DLD1 (cell line): ENCODE data around the gene LIN9.

ENCODE experiments used
- in situ Hi-C: cut with HindIII; loops from 2 replicates; pipeline ENCODE4 v1.10.0; 2017; ENCODE audit warnings: low sequenced_read_pairs

The LIN9 gene

DNA sequence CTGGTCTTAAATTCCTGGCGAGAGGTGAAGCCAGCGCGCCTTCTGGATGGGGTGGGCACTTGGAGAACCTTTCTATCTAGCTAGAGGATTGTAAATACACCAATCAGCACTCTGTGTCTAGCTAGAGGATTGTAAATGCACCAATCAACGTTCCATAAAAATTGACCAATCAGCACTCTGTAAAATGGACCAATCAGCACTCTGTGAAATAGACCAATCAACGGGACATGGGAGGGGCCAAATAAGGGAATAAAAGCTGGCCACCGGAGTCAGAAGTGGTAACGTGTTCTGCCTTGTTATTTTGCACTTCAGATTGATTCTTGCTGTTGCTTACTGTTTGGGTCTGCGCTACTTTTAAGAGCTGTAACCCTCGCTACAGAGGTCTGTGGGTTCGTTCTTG is 12.0 kb upstream of the LIN9 start:
- in situ Hi-C loops, result no loop called here

DNA sequence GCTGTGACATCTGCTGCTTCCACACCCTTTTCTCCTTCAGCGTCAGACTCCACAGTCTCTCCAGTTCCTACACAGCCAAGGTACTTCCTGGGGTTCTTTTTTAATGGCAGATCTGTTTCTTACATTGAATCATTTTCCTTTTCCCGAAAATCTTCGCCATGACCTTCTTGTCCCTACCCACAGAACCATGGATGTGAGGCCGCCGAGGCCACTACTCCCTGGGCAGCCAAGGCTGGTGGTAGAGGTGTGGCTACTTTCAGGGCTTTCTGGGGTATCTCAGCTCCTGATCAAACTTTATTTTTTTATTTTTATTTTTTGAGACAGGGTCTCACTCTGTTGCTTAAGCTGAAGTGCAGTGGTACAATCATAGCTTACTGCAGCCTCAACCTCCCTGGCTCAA is 9.5 kb upstream of the LIN9 start:
- in situ Hi-C loops, result loop anchor here (10.0 kb wide), 2 partner anchors 46 to 86 kb away; partner anchors contain the start of gene PARP1

DNA sequence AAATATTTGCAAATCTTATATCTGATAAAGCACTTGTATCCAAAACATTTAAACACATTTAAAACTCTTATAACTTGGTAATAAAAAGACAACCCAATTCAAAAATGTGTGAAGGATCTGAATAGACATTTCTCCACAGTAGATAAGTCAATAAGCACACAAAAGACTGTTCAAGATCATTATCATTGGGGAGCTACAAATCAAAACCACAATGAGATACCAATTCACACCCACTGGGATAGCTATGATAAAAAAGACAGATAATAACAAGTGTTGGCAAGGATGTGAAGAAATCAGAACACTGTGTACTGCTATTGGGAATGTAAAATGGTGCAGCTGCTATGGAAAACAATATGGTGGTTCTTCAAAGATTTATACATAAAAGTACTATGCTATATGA is 5.1 kb upstream of the LIN9 start:
- in situ Hi-C loops, result loop anchor here (10.0 kb wide), 2 partner anchors 51 to 91 kb away; partner anchors contain the start of gene PARP1

DNA sequence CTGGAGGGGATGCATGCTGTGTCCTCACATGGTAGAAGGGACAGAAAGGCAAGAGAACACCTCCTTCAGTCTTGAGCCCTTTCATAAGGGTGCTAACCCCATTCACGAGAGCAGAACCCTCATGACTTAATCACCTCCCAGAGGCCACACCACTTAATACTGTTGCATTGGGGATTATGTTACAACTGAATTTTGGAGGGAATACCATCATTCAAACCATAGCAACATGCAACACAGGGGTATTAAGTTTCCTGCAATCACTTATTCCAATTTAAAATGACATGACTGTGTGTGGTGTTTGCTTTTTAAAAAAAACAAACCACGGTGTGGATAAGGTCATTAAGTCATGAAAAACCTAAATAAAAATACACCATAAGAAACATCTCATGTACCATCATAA is 3.1 kb upstream of the LIN9 start:
- in situ Hi-C loops, result loop anchor here (10.0 kb wide), 2 partner anchors 53 to 93 kb away; partner anchors contain the start of gene PARP1

DNA sequence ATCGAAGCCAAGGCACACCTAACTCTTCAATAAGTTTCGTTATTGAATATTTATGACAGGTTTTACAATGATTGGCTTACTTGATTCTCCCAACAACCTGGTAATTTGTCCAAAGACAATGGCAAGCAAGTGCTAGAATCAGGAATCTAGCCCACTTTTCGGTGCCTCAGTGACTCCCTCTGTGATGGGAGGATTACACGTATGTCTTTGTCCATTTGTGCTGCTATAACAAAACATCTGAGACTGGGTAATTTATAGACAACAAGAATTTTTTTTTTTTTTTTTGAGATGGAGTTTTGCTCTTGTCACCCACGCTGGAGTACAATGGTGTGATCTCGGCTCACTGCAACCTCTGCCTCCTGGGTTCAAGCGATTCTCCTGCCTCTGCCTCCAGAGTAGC is 2.4 kb upstream of the LIN9 start:
- in situ Hi-C loops, result loop anchor here (10.0 kb wide), 2 partner anchors 53 to 93 kb away; partner anchors contain the start of gene PARP1

DNA sequence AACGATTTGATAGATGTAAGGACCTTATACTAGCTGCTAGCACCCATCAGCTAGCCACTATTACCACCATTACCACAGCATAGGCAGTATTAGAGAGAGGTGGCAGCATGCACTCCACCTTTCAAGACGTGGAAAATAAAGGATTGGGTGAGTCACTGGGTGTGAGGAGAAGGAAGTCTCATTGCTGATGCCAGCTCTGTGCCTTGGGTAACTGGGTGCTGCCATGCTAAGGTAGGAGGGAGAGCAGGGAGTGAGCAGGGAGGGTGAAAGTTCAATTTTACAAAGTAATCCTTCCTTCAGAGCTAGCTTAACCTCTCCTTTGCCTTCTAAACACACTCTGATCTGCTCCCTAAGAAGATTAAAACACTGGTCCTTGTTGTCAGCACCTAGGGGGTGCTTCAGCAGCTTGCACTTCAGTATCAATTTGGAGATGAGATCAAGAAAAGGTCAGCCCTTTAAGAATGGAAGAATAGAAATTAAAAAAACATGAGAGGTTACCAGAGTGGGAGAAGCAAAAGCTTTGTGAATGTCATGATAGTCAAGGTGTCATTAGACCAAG is 1.8 kb upstream of the LIN9 start:
- in situ Hi-C loops, result loop anchor here (10.0 kb wide), 2 partner anchors 54 to 94 kb away; partner anchors contain the start of gene PARP1

DNA sequence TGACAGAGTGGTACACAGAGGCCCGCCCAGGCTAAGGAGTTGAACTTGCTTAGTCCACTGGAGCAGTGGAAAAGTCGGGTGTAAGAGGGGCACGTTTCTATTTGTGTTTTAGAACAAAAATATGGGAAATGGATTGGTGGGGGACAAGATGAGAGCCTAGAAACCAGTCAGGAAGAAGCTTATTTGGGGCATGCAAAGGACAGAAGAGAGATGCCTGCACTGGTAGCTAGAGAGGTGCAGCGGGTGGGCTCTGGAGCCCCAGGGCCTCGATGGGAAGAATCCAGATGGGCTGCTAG is 1.2 kb upstream of the LIN9 start:
- in situ Hi-C loops, result loop anchor here (10.0 kb wide), 2 partner anchors 55 to 95 kb away; partner anchors contain the start of gene PARP1

DNA sequence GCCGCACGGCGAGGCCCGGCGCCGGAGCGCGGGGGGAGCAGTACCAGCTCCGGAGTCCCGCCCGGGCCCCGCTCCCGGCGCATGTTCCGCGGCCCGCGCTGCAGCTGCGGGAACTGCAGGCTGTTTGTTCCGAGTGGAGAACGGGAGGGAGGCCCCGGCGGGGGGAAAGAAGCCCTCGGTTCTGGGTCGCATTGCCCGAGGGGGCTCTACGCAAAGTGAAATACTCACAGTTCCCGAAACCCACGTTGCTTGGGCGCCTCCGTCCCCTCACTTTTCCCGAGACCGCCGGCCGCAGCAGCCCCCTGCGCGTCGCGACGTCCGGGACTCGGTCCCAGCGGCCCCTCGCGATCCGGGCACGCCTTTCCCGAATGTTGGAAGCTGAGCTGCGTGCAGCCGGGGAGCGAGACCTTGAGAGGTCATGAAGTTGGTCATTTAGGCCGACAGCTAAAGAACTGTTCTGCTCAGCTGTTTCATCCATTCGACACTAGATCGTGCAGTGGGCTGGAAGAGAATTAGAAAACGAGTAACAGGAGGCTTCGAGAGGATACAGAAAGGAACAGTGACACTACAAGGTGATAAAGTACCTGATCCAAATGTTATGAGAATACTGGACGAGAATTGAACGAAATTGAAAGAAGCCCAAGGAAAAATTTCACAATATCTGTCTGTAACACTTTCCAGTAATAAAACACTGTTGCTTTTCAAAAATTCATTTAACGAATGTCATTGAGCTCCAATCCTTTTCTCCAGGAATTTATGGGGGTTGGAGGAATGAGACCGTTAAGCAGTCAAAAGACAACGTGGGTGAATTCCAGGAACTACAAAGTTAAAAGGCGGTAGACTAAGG is 657 bp upstream of the LIN9 start:
- in situ Hi-C loops, result loop anchor here (10.0 kb wide), 2 partner anchors 55 to 95 kb away; partner anchors contain the start of gene PARP1

DNA sequence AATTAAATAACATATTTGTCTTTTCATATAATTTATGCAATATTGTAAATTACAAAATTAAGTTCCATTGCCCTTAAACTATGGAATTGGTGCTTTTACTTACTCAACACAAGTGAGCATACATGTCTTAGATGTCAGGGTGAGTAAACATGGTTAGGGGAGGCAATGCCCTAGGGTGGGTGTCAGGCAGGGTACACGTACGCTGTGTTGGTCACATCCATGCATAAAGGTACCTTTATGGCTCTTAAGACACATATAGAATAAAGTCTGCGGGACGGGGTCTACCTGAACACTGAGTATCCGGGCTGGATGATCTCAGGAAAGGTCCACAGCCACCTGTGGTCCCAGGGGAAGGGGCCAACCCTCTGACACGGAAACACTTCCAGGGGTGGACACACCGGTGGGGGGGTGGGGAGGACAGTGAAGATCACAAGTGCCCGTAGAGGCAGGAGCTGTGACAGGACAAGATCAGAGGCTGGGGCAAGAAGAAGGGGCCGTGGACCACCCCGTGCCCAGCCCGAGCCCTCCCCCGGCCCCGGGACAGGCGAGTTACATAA is 720 bp downstream of the LIN9 start:
- in situ Hi-C loops, result no loop called here

DNA sequence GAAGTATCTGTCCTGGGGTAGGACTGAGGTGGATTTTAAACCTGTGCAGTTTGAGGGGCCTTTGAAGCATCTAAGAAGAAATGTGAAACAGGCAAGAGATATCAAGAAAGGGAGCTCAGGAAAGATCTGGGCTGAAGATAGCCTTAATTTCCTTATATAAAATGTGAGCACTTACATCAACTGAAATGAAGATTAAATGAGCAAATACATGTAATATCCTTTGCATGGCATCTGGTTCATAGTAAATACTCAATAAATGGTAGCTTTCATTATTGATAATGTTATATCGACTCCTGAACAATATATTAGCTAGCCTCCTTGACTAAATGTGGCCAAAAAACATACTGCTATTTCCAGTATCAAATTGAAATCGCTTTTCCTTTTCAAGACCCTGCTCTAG is 2.5 kb downstream of the LIN9 start:
- in situ Hi-C loops, result no loop called here

DNA sequence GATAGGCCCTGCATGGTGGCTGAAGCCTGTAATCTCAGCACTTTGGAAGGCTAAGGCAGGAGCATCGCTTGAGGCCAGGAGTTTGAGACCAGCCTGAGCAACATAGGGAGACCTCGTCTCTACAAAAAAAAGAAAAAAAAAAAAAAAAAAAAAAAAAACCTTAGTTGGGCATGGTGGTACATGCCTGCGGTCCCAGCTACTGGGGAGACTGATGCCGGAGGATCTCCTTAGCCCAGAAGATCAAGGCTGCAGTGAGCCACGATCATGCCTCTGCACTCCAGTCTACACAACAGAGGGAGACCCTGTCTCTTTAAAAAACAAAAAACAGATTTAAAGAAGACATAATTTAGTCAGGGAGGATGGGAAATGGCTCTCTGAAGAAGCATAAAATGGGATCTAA is 3.8 kb downstream of the LIN9 start:
- in situ Hi-C loops, result no loop called here

DNA sequence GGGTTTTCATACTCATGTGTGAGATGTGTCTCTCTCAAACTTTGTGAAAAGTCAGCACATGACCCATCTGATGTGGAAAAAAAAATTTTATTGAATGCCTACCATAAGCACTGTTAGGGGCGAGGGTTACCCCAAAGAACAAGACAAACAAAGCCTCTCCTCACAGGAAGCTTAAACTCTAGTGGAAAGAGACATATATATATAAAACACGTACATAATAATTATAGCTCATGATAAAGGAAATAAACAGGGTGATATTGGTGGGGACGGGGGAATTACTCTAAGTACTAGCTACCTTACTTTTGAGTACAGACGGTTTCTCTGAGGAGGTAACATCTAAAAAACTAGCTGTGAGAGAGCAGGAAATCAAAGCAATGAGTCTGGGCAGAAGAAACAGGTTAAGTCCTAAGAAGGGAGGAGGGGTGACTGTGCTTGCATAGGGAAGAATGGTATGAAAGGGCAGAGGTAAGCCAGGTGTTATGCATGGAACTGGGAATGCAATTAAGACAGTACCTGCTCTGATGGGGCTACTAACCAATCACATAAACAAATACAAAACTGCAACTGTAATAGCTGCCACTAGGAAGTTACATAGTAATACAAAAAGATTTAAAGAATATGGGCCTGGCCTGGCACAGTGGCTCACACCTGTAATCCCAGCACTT is 4.5 kb downstream of the LIN9 start:
- in situ Hi-C loops, result no loop called here

DNA sequence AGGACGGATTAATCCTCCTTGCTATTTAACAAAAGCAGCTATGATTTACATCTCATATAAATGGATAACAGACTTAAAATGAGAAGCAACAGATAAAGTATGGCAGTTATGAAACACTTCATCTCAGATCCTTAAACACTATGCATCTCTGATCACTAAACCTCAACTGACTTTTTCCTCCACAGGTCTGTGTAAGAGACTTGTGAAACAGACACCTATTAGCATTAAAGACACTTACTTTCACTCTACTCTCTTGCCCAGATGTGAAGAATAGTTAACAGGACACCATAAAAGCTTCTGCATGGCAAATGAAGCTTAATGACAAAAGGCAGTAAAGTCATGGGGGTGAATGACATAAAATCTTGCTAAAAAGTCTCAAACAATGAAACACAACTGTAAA is 6.2 kb downstream of the LIN9 start:
- in situ Hi-C loops, result no loop called here

DNA sequence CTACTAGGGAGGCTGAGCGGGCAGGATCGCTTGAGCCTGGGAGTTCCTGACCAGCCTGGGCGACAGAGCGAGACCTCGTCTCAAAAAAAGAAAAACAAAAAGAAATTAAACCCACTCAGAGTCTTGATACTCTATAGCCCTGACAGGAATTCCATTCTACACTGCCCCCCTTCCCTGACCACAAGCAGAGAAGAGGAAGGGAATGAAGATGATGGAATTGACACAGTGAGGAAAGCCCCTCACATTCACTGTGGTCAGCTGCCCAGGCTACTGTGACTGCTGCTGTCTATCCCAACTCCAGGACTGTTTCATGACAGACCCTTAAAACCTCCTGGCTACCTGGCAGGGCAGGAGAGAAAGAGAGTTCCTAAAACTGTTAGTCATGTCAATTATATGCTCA is 12.1 kb downstream of the LIN9 start:
- in situ Hi-C loops, result no loop called here

DNA sequence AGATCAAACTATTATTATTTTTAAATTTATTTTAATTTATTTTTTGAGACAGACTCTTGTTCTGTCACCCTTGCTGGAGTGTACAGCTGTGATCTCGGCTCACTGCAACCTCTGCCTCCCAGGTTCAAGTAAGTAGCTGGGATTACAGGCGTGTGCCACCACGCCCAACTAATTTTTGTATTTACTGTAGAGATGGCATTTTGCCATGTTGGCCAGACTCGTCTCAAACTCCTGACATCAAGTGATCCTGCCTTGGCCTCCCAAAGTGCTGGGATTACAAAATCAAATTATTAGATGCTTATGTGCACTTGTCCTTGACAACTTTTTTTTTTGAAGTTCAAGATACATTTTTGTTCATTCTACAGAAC is 15.4 kb downstream of the LIN9 start:
- in situ Hi-C loops, result no loop called here

DNA sequence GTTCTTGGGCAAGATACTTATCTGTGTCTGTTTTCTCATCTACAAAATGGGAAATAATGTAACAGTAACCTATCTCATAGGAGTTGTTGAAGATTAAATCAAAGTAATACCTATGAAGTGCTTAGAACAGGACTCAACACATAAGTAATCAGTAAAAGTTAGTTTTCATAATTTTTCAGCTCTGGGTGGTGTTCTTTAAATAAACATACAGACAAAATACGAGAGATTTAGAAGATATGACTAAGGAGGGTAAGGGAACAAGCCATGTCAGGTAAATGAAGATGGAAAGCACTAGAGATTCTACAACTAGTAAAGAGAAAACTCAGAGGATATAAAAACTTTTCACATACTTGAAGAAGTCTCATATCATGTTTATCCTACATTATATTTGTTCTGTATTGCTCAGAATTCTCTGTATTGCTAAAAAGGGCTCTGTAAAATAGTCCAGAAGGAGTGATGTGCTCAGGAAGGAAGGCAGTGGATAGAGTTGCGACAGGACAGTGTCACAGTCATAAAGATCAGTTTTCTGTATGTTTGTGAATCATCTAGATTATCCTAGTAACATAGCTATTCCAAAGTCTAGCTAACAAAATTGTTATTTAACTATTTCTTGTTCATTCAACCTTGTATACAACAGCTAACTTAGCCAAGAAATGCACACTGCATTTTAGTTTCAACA is 16.0 kb downstream of the LIN9 start:
- in situ Hi-C loops, result no loop called here

DNA sequence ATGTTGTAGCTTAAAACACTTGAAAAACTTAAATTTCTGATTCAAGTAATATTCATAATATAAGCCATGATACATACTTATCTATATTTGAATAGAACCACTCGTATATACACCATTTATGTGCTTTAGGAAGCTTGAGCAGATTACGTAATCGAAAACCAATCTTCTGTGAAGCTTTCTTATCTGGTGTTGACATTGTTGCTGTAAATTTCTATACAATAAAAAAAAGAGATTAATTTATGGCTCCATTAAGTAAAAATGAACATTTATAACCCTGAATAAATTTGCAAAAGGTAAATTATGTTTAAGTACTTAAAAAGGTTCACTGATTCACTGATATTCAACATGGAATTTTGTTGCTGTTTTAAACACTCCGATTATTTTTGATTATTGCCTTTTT is 21.4 kb downstream of the LIN9 start:
- in situ Hi-C loops, result no loop called here

DNA sequence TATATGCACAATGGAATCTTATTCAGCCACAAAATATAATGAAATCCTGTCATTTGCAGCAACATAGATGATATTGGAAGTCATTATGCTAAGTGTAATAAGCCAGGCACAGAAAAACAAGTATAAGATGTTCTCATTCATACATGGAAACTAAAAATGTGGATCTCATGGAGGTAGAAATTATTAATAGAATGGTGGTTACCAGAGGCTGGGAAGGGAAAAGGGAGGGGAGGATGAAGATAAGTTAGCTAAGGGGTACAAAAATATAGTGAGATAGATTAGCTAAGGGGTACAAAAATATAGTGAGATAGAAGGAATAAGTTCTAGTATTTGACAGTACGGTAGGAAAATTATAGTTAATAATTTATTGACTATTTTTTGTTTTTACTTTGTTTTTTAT is 27.9 kb downstream of the LIN9 start:
- in situ Hi-C loops, result no loop called here

DNA sequence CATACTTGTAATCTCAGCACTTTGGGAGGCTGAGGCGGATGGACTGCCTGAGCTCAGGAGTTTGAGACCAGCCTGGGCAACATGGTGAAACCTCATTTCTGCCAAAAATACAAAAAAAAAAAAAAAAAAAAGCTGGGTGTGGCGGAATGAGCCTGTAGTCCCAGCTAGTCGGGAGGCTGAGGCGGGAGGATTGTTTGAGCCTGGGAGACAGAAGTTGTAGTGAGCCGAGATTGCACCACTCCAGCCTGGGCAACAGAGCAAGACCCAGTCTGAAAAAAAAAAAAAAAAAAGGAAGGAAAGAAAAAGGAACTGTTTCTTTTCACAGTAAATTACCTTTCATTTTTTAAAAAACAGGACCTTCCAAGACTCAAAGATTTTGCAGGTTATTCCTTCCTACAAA is 29.5 kb downstream of the LIN9 start:
- in situ Hi-C loops, result no loop called here

DNA sequence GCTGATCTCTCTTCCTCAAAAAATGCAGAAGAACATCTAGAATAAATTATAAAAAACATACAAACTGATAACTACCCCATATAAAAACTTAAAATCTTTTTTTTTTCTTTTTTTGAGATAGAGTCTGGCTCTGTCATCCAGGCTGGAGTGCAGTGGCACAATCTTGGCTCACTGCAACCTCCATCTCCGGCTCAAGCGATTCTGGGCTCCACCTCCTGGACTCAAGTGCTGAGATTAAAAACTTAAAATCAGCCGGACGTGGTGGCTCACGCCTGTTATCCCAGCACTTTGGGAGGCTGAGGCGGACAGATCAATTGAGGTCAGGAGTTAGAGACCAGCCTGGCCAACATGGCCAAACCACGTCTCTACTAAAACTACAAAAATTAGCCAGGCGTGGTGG is 31.1 kb downstream of the LIN9 start:
- in situ Hi-C loops, result no loop called here

DNA sequence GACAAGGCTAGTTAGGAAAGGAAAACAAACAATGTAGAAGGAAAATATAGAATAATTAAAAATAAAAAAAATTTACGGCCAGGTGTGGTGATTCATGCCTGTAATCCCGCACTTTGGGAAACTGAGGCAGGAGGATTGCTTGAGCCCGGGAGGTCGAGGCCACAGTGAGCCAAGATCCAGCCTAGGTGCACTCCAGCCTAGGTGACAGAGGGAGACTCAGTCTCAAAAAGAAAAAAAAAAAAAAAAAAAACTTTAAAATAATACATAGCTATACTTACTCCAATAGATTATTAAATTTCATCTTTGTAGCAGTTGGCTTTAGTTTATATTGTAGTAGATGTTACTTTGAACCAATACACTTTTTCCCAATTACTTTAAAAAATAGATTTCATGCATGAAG is 32.0 kb downstream of the LIN9 start:
- in situ Hi-C loops, result no loop called here
